ENCODE results near the gene STK38L.

GRCh38 chr12:27331291-27331926, 87.3 kb downstream of the STK38L start:
- TF ChIP-seq CTCF (IDR thresholded peaks at IDR 0.05 in 8 of 11, conservative IDR thresholded peaks at IDR 0.05 in 3 of 11) (no peak), POLR2A (IDR thresholded peaks at IDR 0.05) (no peak)

Measured in spleen (tissue), 7 donors.